Lower leg skin (tissue), 3 donors: Measurements from ENCODE around the gene COBL.

ENCODE experiments used
- CTCF ChIP-seq, 3 donors: fragments of 450-650 bp; IDR thresholded peaks; one replicate each; pipeline ENCODE4 v1.5.1; 2016; ENCODE audit warnings: antibody characterized with exemption in 3 of 3, mild to moderate bottlenecking in 3 of 3, moderate library complexity in 2 of 3
- POLR2A ChIP-seq, 2 donors: fragments of 450-650 bp; IDR thresholded peaks; one replicate each; pipeline ENCODE4 v1.6.1; 2016 to 2017; ENCODE audit warnings: antibody characterized with exemption in 2 of 2, mild to moderate bottlenecking in 1 of 2, moderate library complexity in 1 of 2

DNA sequence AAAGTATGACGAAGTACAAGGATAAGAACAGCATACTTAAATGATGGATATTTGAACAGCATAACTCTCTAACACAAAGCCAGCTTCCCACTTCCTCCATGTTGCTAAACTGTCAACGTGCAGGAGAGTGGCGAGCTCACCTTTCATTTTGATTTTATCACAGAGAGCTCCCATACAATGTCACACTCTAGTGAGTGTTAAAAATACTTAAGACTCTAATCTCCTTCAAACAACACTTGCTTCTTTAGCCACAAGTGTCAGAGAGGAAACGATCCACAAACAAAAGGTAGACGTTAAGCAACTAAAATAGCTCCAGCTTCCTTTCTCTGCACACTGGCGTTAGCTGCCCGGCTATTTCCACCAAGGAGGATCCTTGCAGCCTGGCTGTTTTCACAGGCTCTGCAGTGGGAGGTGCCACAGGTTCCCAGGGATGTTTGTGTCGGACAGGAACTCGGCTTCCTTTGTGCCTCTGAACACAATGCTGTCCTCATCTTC, 194.6 kb downstream of the COBL start:
- no peak for TF ChIP-seq CTCF (IDR thresholded peaks at IDR 0.05)
- TF ChIP-seq POLR2A (IDR thresholded peaks at IDR 0.05), result no peak
